ENCODE data around the gene TAOK1.
"Not testable (repeated sequence)": the region's sequence is repeated elsewhere in the genome, so short reads cannot be mapped to it uniquely, and the experiment has no call there.

GRCh38 chr17:29558139-29558538, 168.0 kb downstream of the TAOK1 start:
- TF ChIP-seq CTCF (conservative IDR thresholded peaks at IDR 0.05; ENCODE audit: low read depth, low read length); EZH2 (IDR thresholded peaks at IDR 0.05; ENCODE audit: borderline replicate concordance, low read depth, low read length, poor library complexity, severe bottlenecking): not testable (repeated sequence)
